ENCODE measurements around the gene CERS4.

The CERS4 gene, protein sequence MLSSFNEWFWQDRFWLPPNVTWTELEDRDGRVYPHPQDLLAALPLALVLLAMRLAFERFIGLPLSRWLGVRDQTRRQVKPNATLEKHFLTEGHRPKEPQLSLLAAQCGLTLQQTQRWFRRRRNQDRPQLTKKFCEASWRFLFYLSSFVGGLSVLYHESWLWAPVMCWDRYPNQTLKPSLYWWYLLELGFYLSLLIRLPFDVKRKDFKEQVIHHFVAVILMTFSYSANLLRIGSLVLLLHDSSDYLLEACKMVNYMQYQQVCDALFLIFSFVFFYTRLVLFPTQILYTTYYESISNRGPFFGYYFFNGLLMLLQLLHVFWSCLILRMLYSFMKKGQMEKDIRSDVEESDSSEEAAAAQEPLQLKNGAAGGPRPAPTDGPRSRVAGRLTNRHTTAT

DNA sequence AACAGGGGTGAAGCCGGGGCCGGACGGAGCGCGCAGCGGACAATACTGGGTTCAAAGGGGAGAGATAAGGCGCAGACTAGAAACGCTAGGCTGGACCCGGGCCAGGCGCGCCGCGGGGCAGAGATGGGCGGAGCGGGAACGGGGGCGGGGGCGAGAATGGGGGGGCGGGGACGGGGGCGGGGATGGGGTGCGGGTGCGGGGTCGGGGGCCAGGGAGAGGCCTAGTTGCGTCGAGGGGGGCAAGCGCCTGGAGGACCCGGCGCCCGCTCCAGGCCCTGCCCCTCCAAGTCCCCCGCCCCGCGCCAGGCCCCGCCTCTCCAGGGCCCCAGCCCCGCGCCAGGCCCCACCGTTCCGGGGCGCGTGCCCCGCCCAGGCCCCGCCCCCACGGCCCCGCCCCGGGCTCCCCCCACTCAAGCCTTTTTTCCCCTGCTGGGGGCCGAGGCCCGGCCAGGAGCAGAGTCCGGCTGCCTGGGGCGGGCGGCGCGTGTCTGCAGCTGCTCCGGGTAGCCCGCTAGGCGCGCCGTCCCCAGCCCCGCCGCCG lies at the start of gene CERS4:
Gene CERS4, plus strand, starts transcription at position 449 of the 540 bp plus-strand sequence. CDS start 41,707 bp downstream, outside the sequence.
- H4K20me1 ChIP-seq (ENCODE audit: insufficient read depth, low read length), result no peaks in the 10 kb centered on the region
- peaks cover 84% of the 10 kb centered on the region for H3K27me3 ChIP-seq (replicated peaks; ENCODE audit: insufficient read depth, low read length)
- H3K9me3 ChIP-seq (replicated peaks; ENCODE audit: insufficient read depth, low read length), result no peaks in the 10 kb centered on the region
- DNase-seq, result no peak
- no peaks in the 10 kb centered on the region for H3K79me2 ChIP-seq (ENCODE audit: low read length)
- no peak within 1 kb of the TSS for H3K27ac ChIP-seq (ENCODE audit: low read length)
- peak within 1 kb of the TSS; percentile 29; the same call in 1 of the 2 replicates for H3K4me2 ChIP-seq (ENCODE audit: low read depth, low read length)
- H2AFZ ChIP-seq (ENCODE audit: low read length), result no peak within 1 kb of the TSS
- no peaks in the 10 kb centered on the region for H3K9me2 ChIP-seq (replicated peaks; ENCODE audit: insufficient read depth, low read length)
- H3K36me3 ChIP-seq (replicated peaks; ENCODE audit: insufficient read depth, low read length), result no peaks in the 10 kb centered on the region
- TF ChIP-seq, protein P1, sequence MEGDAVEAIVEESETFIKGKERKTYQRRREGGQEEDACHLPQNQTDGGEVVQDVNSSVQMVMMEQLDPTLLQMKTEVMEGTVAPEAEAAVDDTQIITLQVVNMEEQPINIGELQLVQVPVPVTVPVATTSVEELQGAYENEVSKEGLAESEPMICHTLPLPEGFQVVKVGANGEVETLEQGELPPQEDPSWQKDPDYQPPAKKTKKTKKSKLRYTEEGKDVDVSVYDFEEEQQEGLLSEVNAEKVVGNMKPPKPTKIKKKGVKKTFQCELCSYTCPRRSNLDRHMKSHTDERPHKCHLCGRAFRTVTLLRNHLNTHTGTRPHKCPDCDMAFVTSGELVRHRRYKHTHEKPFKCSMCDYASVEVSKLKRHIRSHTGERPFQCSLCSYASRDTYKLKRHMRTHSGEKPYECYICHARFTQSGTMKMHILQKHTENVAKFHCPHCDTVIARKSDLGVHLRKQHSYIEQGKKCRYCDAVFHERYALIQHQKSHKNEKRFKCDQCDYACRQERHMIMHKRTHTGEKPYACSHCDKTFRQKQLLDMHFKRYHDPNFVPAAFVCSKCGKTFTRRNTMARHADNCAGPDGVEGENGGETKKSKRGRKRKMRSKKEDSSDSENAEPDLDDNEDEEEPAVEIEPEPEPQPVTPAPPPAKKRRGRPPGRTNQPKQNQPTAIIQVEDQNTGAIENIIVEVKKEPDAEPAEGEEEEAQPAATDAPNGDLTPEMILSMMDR (IDR thresholded peaks at IDR 0.05; ENCODE audit: low read length), result no peak
- TF ChIP-seq EZH2 (optimal IDR thresholded peaks at IDR 0.05; ENCODE audit: low read depth, low read length) (no peak), EZH2phosphoT487 (IDR thresholded peaks at IDR 0.05; ENCODE audit: low read length) (no peak)
- no peaks in the 10 kb centered on the region for H3F3A ChIP-seq (ENCODE audit: insufficient read depth, low read length)
- H3K4me3 ChIP-seq (ENCODE audit: low read length), result peak within 1 kb of the TSS; percentile 15; the same call in 1 of the 2 replicates
- no peaks in the 10 kb centered on the region for H3K4me1 ChIP-seq (ENCODE audit: low read length)
- no peak within 1 kb of the TSS for H3K9ac ChIP-seq (ENCODE audit: low read length)

DNA sequence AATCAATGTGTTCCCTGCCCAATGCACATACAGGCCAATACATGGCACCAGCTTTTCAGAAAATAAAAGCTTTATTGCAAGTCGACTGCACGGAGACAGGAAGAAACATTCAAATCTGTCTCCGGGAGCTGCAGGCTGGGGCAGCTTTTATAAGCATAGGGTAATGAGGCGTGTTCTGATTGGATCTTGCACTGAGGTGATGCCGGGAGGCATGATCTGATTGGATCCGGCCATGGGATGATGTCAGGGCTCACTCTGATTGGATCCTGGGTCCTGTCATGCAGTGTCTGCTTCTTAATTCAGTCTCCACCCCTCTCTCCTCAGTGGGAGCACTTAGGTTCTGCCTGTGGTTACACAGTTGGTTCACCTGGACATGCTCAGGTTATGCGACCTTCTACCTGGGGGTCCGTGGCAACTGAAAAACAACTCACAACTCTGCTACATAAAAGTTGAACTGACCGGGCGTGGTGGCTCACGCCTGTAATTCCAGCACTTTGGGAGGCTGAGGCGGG lies 48.0 kb upstream of the CERS4 start:
- Histone ChIP-seq H3K4me1 (ENCODE audit: low read length) (peaks cover 4% of the 10 kb centered on the region; the same call in 1 of the 2 replicates), H3K4me2 (ENCODE audit: low read depth, low read length) (peak overlapping the region; percentile 11; the same call in 1 of the 2 replicates), H3K9me3 (replicated peaks; ENCODE audit: insufficient read depth, low read length) (no peaks in the 10 kb centered on the region), H3K9me2 (replicated peaks; ENCODE audit: insufficient read depth, low read length) (no peaks in the 10 kb centered on the region), H3K27ac (ENCODE audit: low read length) (no peak overlapping the region), H2AFZ (ENCODE audit: low read length) (0 out of 2 replicates have a peak overlapping the region, but pooled peaks have one; percentile 18), H3F3A (ENCODE audit: insufficient read depth, low read length) (no peaks in the 10 kb centered on the region), H3K27me3 (replicated peaks; ENCODE audit: insufficient read depth, low read length) (peaks cover 59% of the 10 kb centered on the region), H4K20me1 (ENCODE audit: insufficient read depth, low read length) (no peaks in the 10 kb centered on the region), H3K36me3 (replicated peaks; ENCODE audit: insufficient read depth, low read length) (no peaks in the 10 kb centered on the region), H3K79me2 (ENCODE audit: low read length) (no peaks in the 10 kb centered on the region), H3K4me3 (ENCODE audit: low read length) (no peak overlapping the region), H3K9ac (ENCODE audit: low read length) (no peak overlapping the region)
- DNase-seq, result peak; percentile 59
- TF ChIP-seq EZH2 (optimal IDR thresholded peaks at IDR 0.05; ENCODE audit: low read depth, low read length) (no peak), EZH2phosphoT487 (IDR thresholded peaks at IDR 0.05; ENCODE audit: low read length) (no peak)
- TF ChIP-seq, protein P1 (IDR thresholded peaks at IDR 0.05; ENCODE audit: low read length), result no peak

GRCh38 chr19:8163759-8164158 lies 45.4 kb upstream of the CERS4 start:
- H2AFZ ChIP-seq (ENCODE audit: low read length), result no peak overlapping the region
- no peaks in the 10 kb centered on the region for H4K20me1 ChIP-seq (ENCODE audit: insufficient read depth, low read length)
- DNase-seq, result no peak
- no peaks in the 10 kb centered on the region for H3K36me3 ChIP-seq (replicated peaks; ENCODE audit: insufficient read depth, low read length)
- peaks cover 63% of the 10 kb centered on the region for H3K27me3 ChIP-seq (replicated peaks; ENCODE audit: insufficient read depth, low read length)
- no peak overlapping the region for H3K4me2 ChIP-seq (ENCODE audit: low read depth, low read length)
- no peak overlapping the region for H3K4me3 ChIP-seq (ENCODE audit: low read length)
- no peak overlapping the region for H3K9ac ChIP-seq (ENCODE audit: low read length)
- H3K9me3 ChIP-seq (replicated peaks; ENCODE audit: insufficient read depth, low read length), result no peaks in the 10 kb centered on the region
- no peaks in the 10 kb centered on the region for H3F3A ChIP-seq (ENCODE audit: insufficient read depth, low read length)
- peaks cover 4% of the 10 kb centered on the region; the same call in 1 of the 2 replicates for H3K4me1 ChIP-seq (ENCODE audit: low read length)
- H3K9me2 ChIP-seq (replicated peaks; ENCODE audit: insufficient read depth, low read length), result no peaks in the 10 kb centered on the region
- H3K79me2 ChIP-seq (ENCODE audit: low read length), result no peaks in the 10 kb centered on the region
- H3K27ac ChIP-seq (ENCODE audit: low read length), result no peak overlapping the region
- TF ChIP-seq EZH2 (optimal IDR thresholded peaks at IDR 0.05; ENCODE audit: low read depth, low read length) (no peak), EZH2phosphoT487 (IDR thresholded peaks at IDR 0.05; ENCODE audit: low read length) (no peak)
- TF ChIP-seq, protein P1 (IDR thresholded peaks at IDR 0.05; ENCODE audit: low read length), result no peak

Measured in MM.1S (cell line).